NCI-H2227 (cell line): ENCODE data around the gene MARK4.

Experiments used
- DNase-seq: peaks from one replicate; lab custom pipeline; 2025; ENCODE audit not compliant: unreplicated experiment; lab: John Stamatoyannopoulos, UW

The MARK4 gene

GRCh38 chr19:45354241-45354842, 103.3 kb downstream of the MARK4 start:
- no peak for DNase-seq
